Ammon's horn (tissue), 1 donor: ENCODE data around the gene NIN.
A peak's percentile ranks its signal among the peaks of the same experiment; 100 is the strongest.

Experiments
- DNase-seq: peaks from one replicate; pipeline ENCODE4 v3.0.0-alpha.2; 2016; ENCODE audit warnings: low spot score

NIN gene

GRCh38 chr14:50792634-50793068 lies 38.3 kb downstream of the NIN start:
- no peak for DNase-seq

GRCh38 chr14:50792051-50792477 lies 38.9 kb downstream of the NIN start:
- peak; percentile 32 for DNase-seq

- DNase-seq: no peak
Observed at GRCh38 chr14:50791201-50791600, 39.8 kb downstream of the NIN start.

GRCh38 chr14:50790589-50790988 lies 40.4 kb downstream of the NIN start:
- no peak for DNase-seq

GRCh38 chr14:50786751-50787464 lies 44.1 kb downstream of the NIN start:
- DNase-seq: no peak

GRCh38 chr14:50785457-50786063 lies 45.4 kb downstream of the NIN start:
- no peak for DNase-seq

GRCh38 chr14:50784683-50785456 lies 46.1 kb downstream of the NIN start:
- DNase-seq: no peak

- DNase-seq: no peak
Observed at GRCh38 chr14:50783563-50783962, 47.4 kb downstream of the NIN start.

- no peak for DNase-seq
Observed at GRCh38 chr14:50780393-50780792, 50.6 kb downstream of the NIN start.

GRCh38 chr14:50778721-50779483 lies 52.1 kb downstream of the NIN start:
- DNase-seq: no peak

GRCh38 chr14:50776522-50776921 lies 54.4 kb downstream of the NIN start:
- DNase-seq: no peak

GRCh38 chr14:50775357-50775756 lies 55.6 kb downstream of the NIN start:
- DNase-seq: no peak

GRCh38 chr14:50774542-50775267 lies 56.3 kb downstream of the NIN start:
- no peak for DNase-seq

- peak; percentile 70 for DNase-seq
Observed at GRCh38 chr14:50773632-50774541, 57.1 kb downstream of the NIN start.

- no peak for DNase-seq
Observed at GRCh38 chr14:50772412-50772811, 58.5 kb downstream of the NIN start.

GRCh38 chr14:50770586-50770985 lies 60.4 kb downstream of the NIN start:
- no peak for DNase-seq

- DNase-seq: no peak
Observed at GRCh38 chr14:50769863-50770500, 61.0 kb downstream of the NIN start.

- no peak for DNase-seq
Observed at GRCh38 chr14:50768680-50769079, 62.3 kb downstream of the NIN start.

GRCh38 chr14:50766338-50766886 lies 64.5 kb downstream of the NIN start:
- no peak for DNase-seq
